Measurements from ENCODE around the gene FOXJ2.
"Not testable (repeated sequence)": the region's sequence is repeated elsewhere in the genome, so short reads cannot be mapped to it uniquely, and the experiment has no call there.

Gene FOXJ2

GRCh38 chr12:8032242-8033152, at the start of gene FOXJ2:
TSS of gene FOXJ2 (plus strand) at chr12:8032716. CDS start at chr12:8039833, 7,117 bp downstream.
- DNase-seq = no peak

- not testable (repeated sequence) for DNase-seq
Observed at GRCh38 chr12:7983019-7983418, 49.5 kb upstream of the FOXJ2 start.

GRCh38 chr12:7983460-7983859, 49.1 kb upstream of the FOXJ2 start:
- DNase-seq = not testable (repeated sequence)

DNA sequence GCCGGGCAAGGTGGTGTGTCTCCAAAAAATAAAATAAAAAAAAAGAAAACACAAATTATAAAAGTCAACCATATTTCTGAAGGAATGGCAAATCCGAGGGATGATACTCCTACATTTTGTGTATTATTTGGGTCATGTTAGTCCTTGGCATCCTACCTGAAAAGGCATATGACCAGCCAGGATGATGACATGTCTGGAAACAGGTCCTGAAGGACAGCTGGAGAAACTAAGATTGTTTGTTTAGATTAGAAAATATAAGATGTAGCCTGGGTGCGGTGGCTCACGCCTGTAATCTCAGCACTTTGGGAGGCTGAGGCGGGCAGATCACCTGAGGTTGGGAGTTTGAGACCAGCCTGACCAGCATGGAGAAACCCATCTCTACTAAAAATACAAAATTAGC, 47.6 kb upstream of the FOXJ2 start:
- DNase-seq = no peak

DNA sequence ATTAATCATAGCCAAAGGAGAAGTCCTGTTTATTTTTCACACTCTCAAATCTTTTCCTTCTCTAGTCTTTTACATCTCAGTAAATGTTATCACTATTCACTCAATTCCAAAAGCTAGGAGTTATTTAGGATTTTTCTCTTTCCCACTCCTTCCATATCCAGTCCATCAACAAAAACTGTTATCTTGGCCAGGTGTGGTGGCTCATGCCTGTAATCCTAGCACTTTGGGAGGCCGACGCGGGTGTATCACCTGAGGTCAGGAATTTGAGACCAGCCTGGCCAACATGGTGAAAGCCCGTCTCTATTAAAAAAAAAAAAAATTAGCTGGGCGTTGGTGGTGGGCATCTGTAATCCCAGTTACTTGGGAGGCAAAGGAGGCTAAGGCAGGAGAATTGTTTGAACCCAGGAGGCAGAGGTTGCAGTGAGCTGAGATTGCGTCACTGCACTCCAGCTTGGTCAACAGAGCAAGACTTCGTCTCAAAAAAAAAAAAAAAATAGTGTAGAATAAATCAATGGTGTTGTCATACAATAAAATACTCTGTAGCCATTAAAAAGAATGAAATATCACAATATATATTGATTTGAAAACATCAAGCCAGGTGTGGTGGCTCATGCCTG, 46.6 kb upstream of the FOXJ2 start:
- DNase-seq = no peak

DNA sequence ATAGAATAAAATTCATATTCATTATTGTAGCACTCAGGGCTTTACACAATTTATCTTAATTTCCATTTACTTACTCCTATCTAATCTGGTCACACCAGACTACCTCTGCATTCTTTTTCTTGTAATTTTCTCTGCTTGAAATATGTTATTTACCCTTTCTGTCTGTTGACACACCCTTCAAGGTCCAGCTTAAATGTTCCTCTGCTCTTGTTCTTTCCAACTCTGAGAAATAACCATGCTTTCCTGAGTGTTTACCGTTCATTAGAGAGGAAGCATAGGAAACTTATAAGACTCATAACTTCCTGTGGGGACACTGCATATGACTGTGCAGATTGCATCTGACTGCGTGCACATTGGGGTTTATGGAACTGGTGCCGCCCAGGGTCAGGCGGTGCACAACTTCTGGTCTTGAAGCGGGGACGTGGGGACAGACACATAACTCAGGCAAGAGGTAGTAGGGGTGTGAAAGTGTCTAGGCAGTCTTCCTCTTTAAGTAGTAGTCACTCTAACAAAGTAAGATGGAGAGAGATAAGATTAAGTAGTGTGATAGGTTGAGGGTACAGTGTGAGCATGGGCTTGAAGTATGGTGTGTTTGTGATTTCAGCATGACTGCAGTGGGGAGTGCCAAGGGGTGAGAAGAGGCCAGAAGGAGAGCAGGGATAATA, 42.6 kb upstream of the FOXJ2 start:
- DNase-seq = no peak

GRCh38 chr12:7991535-7991934, 41.0 kb upstream of the FOXJ2 start:
- no peak for DNase-seq

DNA sequence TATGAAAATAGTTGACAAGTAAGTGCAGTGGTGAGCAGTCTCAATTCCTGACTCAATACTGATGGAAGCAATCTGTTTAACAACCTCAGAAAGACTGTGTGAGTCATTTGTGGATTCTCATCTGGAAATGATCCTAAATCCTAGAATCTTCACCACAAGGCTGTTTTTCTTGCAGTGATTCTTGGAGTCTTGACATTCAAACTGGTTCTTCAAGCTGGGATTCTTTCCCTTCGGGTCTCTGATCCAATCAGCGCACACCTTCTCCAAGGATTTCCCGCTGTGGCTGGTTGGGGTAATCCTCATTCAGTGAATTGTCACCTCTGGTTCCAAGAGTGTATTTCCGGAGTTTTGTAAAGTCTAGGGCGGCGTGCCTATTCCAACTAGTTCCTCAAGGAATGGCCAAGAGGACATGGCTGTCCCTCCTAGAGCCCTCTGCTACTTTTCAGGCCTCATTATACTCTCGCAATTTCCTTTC, 37.7 kb upstream of the FOXJ2 start:
- DNase-seq = no peak

- no peak for DNase-seq
Observed at GRCh38 chr12:7995266-7995963, 37.1 kb upstream of the FOXJ2 start.

- DNase-seq = not testable (repeated sequence)
Observed at GRCh38 chr12:8000827-8001226, 31.7 kb upstream of the FOXJ2 start.

DNA sequence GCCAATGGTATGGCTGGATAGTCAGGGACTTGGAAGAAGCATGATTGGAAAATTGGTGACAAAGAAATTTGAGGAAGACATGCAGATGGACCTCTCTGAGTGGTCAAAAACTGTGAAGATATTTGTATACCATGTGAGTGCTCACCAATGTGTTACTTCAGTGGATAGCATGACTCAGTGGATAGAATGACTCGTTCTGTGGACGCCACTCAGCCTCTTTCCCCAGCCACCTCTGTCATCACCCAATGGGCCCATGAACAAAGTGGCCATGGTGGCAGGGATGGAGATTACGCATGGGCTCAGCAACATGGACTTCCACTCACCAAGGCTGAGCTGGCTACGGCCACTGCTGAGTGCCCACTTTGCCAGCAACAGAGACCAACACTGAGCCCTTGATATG, 31.0 kb upstream of the FOXJ2 start:
- not testable (repeated sequence) for DNase-seq

- DNase-seq = not testable (repeated sequence)
Observed at GRCh38 chr12:8004897-8005296, 27.6 kb upstream of the FOXJ2 start.

DNA sequence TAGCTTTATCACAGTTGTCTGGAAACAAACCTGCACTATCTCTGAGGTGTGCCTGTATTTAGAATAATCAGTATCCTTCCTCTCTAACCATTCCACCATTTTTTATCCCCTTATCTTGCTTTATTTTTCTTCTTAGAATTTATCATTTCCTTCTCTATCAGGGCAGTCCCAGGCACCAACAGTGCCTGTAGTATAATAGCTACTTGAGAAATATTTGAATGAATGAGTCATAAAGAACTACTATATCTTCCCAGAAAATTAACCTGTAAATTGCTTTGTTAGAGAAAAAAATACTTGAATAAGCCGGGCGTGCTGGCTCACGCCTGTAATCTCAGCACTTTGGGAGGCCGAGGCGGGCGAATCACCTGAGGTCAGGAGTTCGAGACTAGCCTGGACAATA, 21.2 kb upstream of the FOXJ2 start:
- no peak for DNase-seq

- DNase-seq = no peak
Observed at GRCh38 chr12:8012651-8013309, 19.7 kb upstream of the FOXJ2 start.

GRCh38 chr12:8014836-8015235, 17.7 kb upstream of the FOXJ2 start:
- no peak for DNase-seq

DNA sequence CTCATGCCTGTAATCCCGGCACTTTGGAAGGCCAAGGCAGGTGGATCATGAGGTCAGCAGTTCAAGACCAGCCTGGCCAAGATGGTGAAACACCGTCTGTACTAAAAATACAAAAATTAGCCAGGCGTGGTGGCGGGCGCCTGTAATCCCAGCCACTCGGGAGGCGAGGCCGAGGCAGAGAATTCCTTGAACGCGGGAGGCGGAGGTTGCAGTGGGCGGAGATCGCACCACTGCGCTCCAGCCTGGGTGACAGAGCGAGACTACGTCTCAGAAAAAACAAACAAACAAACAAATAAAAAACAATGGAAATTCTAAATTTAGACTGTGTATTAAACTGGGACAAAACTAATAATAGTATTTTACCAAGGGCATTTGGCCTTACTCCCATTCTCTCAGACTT, 14.3 kb upstream of the FOXJ2 start:
- DNase-seq = not testable (repeated sequence)

GRCh38 chr12:8018666-8019581, 13.6 kb upstream of the FOXJ2 start:
- no peak for DNase-seq

- DNase-seq = no peak
Observed at GRCh38 chr12:8026291-8026900, 6.1 kb upstream of the FOXJ2 start.

DNA sequence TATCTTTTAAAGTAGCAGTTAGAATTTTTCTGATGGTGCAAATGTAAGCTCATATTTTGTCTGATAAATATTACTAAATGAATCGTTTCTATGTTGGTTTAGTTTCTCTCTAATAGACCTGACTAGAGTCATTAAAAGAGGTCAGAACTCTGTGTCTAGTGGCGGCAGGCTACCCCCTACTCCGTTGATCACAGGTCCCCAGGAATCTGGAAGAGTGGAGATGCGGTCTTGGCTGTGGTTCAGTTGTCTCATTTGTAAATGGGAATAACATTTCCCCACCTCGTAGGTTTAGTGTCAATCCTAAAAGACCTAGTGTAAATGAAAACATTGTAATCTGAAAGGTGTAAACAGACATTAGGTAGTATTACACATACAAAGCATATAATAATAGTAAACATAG, 4.7 kb upstream of the FOXJ2 start:
- DNase-seq = no peak

- no peak for DNase-seq
Observed at GRCh38 chr12:8028267-8028666, 4.2 kb upstream of the FOXJ2 start.

- DNase-seq = no peak
Observed at GRCh38 chr12:8030189-8030588, 2.3 kb upstream of the FOXJ2 start.

Measured in cortex of kidney (tissue), 1 donor.